GM12892 (cell line): ENCODE results near the gene NDUFA7.

ENCODE experiments used
- POLR2A ChIP-seq: IDR thresholded peaks from 2 replicates; pipeline ENCODE4 v1.6.1; 2011; ENCODE audit warnings: low read depth, low read length, control low read depth
- POLR2AphosphoS5 ChIP-seq: IDR thresholded peaks from 2 replicates; pipeline ENCODE4 v1.6.1; 2011; ENCODE audit warnings: low read depth, low read length, control low read depth
- TAF1 ChIP-seq: IDR thresholded peaks from 2 replicates; pipeline ENCODE4 v1.6.1; 2011; ENCODE audit warnings: low read depth, mild to moderate bottlenecking, control low read depth, low read length, borderline replicate concordance

GRCh38 chr19:8265872-8266271, 55.3 kb downstream of the NDUFA7 start:
- no peak for TF ChIP-seq POLR2AphosphoS5
- no peak for TF ChIP-seq POLR2A
- no peak for TF ChIP-seq TAF1
